ENCODE data around the gene PIP5K1C. TPM values are rescaled to one million over a fixed set of nuclear protein-coding genes. Genes with fewer than 3 reads are reported as not detected.

The PIP5K1C gene
- total RNA-seq, 1 experiment from 2014 or later = 23.6 TPM

GRCh38 chr19:3683405-3684053, 16.7 kb downstream of the PIP5K1C start:
- H3K36me3 Mint-ChIP-seq (ENCODE audit: insufficient read depth, unreplicated experiment) = peaks cover 10% of the 10 kb centered on the region
- intact Hi-C loops (cut with micrococcal nuclease; ENCODE audit: unreplicated experiment) = no loop called here
- H3K4me1 Mint-ChIP-seq (ENCODE audit: low read depth, unreplicated experiment) = no peaks in the 10 kb centered on the region
- H3K27me3 Mint-ChIP-seq (ENCODE audit: unreplicated experiment) = no peaks in the 10 kb centered on the region
- no peak overlapping the region for H3K27ac Mint-ChIP-seq (ENCODE audit: unreplicated experiment)
- CTCF ChIA-PET = no interaction called here
- BruUV-seq (replicated peaks) = no TSS peak
- H3K9me3 Mint-ChIP-seq (ENCODE audit: low read depth, unreplicated experiment) = no peaks in the 10 kb centered on the region
- TF ChIP-seq CTCF (IDR thresholded peaks at IDR 0.05; ENCODE audit: unreplicated experiment) = no peak
- H3K4me3 Mint-ChIP-seq (ENCODE audit: low read depth, unreplicated experiment) = no peak overlapping the region
- DNase-seq = no peak

- Mint-ChIP-seq H3K9me3 (ENCODE audit: low read depth, unreplicated experiment) (no peaks in the 10 kb centered on the region), H3K4me1 (ENCODE audit: low read depth, unreplicated experiment) (no peaks in the 10 kb centered on the region), H3K36me3 (ENCODE audit: insufficient read depth, unreplicated experiment) (peaks cover 6% of the 10 kb centered on the region), H3K27me3 (ENCODE audit: unreplicated experiment) (no peaks in the 10 kb centered on the region), H3K27ac (ENCODE audit: unreplicated experiment) (no peak overlapping the region), H3K4me3 (ENCODE audit: low read depth, unreplicated experiment) (no peak overlapping the region)
- CTCF ChIA-PET = no interaction called here
- BruUV-seq (replicated peaks) = no TSS peak
- intact Hi-C loops (cut with micrococcal nuclease; ENCODE audit: unreplicated experiment) = no loop called here
- no peak for DNase-seq
- no peak for TF ChIP-seq CTCF (IDR thresholded peaks at IDR 0.05; ENCODE audit: unreplicated experiment)
Measured at GRCh38 chr19:3682741-3683404, 17.4 kb downstream of the PIP5K1C start.

GRCh38 chr19:3682286-3682685, 18.0 kb downstream of the PIP5K1C start:
- DNase-seq = no peak
- H3K4me3 Mint-ChIP-seq (ENCODE audit: low read depth, unreplicated experiment) = no peak overlapping the region
- CTCF ChIA-PET = no interaction called here
- BruUV-seq (replicated peaks) = no TSS peak
- H3K9me3 Mint-ChIP-seq (ENCODE audit: low read depth, unreplicated experiment) = no peaks in the 10 kb centered on the region
- intact Hi-C loops (cut with micrococcal nuclease; ENCODE audit: unreplicated experiment) = no loop called here
- no peak overlapping the region for H3K27ac Mint-ChIP-seq (ENCODE audit: unreplicated experiment)
- no peaks in the 10 kb centered on the region for H3K4me1 Mint-ChIP-seq (ENCODE audit: low read depth, unreplicated experiment)
- H3K36me3 Mint-ChIP-seq (ENCODE audit: insufficient read depth, unreplicated experiment) = peaks cover 6% of the 10 kb centered on the region
- H3K27me3 Mint-ChIP-seq (ENCODE audit: unreplicated experiment) = no peaks in the 10 kb centered on the region
- no peak for TF ChIP-seq CTCF (IDR thresholded peaks at IDR 0.05; ENCODE audit: unreplicated experiment)

GRCh38 chr19:3680939-3681338, 19.3 kb downstream of the PIP5K1C start:
- CTCF ChIA-PET = interaction anchor here (0.7 kb wide), 1 partner anchor 73 kb away, joined by 3 read pairs; no protein-coding TSS in a partner anchor
- Mint-ChIP-seq H3K36me3 (ENCODE audit: insufficient read depth, unreplicated experiment) (peaks cover 6% of the 10 kb centered on the region), H3K4me3 (ENCODE audit: low read depth, unreplicated experiment) (no peak overlapping the region), H3K27me3 (ENCODE audit: unreplicated experiment) (no peaks in the 10 kb centered on the region), H3K27ac (ENCODE audit: unreplicated experiment) (no peak overlapping the region), H3K4me1 (ENCODE audit: low read depth, unreplicated experiment) (no peaks in the 10 kb centered on the region), H3K9me3 (ENCODE audit: low read depth, unreplicated experiment) (no peaks in the 10 kb centered on the region)
- no peak for DNase-seq
- intact Hi-C loops (cut with micrococcal nuclease; ENCODE audit: unreplicated experiment) = no loop called here
- no TSS peak for BruUV-seq (replicated peaks)
- TF ChIP-seq CTCF (IDR thresholded peaks at IDR 0.05; ENCODE audit: unreplicated experiment) = no peak
